ENCODE results near the gene TMEM44.

Gene TMEM44

DNA sequence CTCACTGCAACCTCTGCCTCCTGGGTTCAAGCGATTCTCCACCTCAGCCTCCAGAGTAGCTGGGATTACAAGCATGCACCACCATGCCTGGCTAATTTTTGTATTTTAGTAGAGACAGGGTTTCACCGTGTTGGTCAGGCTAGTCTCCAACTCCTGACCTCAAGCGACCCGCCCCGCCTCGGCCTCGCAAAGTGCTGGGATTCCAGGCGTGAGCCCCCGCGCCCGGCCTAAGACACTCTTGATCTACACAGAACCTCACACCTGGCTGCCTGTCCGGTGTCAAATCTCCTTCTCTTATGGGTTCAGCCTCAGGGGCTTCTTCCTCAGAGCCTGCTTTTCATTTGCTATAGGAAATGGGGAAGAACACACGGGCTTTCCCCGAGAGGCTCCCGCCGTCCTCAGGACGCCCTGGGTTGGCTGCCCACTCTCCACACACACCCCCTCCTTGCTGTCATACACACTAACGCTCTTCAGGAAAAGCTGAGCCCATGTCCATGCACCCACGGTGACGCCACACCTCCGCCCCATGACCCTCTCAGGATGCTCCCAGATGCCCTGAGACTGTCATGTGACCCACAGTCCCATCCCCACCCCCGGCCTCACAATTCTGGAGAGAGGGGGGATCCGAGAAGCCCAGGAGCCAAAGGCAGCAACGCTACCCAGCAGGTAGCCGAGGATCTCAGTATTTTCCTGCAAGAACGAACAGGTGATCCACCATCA lies 10.4 kb downstream of the TMEM44 start:
- H3K4me3 ChIP-seq (ENCODE audit: control insufficient read depth, low read depth, low read length): no peak overlapping the region
- no peak for DNase-seq (ENCODE audit: low read depth)
- no peak for TF ChIP-seq CTCF (IDR thresholded peaks at IDR 0.05; ENCODE audit: control insufficient read depth, insufficient read depth, low read depth, low read length, missing control alignments)

DNA sequence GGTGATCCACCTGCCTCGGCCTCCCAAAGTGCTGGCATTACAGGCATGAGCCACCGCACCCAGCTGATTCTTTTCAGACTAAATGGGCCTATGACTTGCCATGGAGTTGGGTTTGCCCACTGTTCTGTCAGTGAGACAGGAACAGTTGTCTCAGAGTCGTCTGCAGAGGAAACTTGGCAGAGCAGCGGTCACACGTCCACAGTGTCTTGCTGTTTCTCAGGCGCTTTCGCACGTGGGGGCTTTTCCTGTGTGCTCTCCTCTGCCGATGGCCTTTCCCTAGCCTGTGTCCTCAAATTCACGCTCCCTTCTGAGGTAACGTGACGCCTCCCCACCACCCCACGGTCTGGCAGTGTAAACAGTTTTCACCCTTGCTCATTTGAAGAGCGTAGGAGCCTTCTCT lies 11.3 kb downstream of the TMEM44 start:
- no peak for DNase-seq (ENCODE audit: low read depth)
- no peak overlapping the region for H3K4me3 ChIP-seq (ENCODE audit: control insufficient read depth, low read depth, low read length)
- no peak for TF ChIP-seq CTCF (IDR thresholded peaks at IDR 0.05; ENCODE audit: control insufficient read depth, insufficient read depth, low read depth, low read length, missing control alignments)

GRCh38 chr3:194620196-194620595 lies 13.0 kb downstream of the TMEM44 start:
- no peak overlapping the region for H3K4me3 ChIP-seq (ENCODE audit: control insufficient read depth, low read depth, low read length)
- no peak for TF ChIP-seq CTCF (IDR thresholded peaks at IDR 0.05; ENCODE audit: control insufficient read depth, insufficient read depth, low read depth, low read length, missing control alignments)
- DNase-seq (ENCODE audit: low read depth): no peak

DNA sequence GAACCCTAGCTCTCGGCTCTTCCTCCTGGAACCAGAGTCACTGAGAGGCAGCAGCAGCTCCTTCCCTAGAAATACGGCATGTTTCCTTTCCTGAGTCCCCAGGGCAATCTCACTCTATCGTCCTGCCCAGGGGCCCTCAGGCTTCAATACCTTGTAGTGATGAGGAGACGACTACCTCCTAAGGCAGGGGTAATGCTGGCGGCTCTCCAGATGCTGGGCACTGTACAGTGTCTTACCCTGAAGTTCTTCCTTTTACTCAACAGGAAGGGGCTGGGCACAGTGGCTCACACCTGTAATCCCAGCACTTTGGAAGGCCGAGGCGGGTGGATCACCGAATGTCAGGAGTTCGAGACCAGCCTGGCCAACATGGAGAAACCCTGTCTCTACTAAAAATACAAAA lies 13.5 kb downstream of the TMEM44 start:
- no peak for TF ChIP-seq CTCF (IDR thresholded peaks at IDR 0.05; ENCODE audit: control insufficient read depth, insufficient read depth, low read depth, low read length, missing control alignments)
- no peak for DNase-seq (ENCODE audit: low read depth)
- no peak overlapping the region for H3K4me3 ChIP-seq (ENCODE audit: control insufficient read depth, low read depth, low read length)

- TF ChIP-seq CTCF (IDR thresholded peaks at IDR 0.05; ENCODE audit: control insufficient read depth, insufficient read depth, low read depth, low read length, missing control alignments): no peak
- no peak overlapping the region for H3K4me3 ChIP-seq (ENCODE audit: control insufficient read depth, low read depth, low read length)
- DNase-seq (ENCODE audit: low read depth): no peak
Measured at GRCh38 chr3:194618858-194619608, 14.2 kb downstream of the TMEM44 start.

DNA sequence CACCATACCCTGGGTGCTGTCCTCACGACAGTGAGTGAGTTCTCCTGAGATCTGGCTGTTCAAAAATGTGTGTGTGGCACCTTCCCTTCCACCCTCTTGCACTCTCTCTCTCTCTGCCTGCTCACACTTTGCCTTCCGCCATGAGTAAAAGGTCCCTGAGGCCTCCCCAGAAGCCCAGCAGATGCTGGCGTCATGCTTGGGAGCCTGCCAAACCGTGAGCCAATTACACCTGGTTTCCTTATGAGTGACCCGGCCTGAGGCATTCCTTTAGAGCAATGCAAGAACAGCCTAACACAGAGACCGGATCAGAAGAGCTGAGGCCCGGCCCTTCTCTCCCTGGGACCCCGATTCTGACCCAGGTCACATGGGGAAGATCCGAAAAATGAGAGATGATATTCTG lies 15.4 kb downstream of the TMEM44 start:
- no peak for DNase-seq (ENCODE audit: low read depth)
- H3K4me3 ChIP-seq (ENCODE audit: control insufficient read depth, low read depth, low read length): no peak overlapping the region
- TF ChIP-seq CTCF (IDR thresholded peaks at IDR 0.05; ENCODE audit: control insufficient read depth, insufficient read depth, low read depth, low read length, missing control alignments): no peak
